GM19351 (cell line): ENCODE results near the gene RNF186.

ENCODE experiments used
- ATAC-seq: cut with Tn5 transposase; IDR thresholded peaks from one replicate; pipeline ENCODE4 v1.9.1; 2021; ENCODE audit warnings: mild to moderate bottlenecking, moderate library complexity; ENCODE audit not compliant: unreplicated experiment

RNF186 gene

GRCh38 chr1:19768353-19769210 is 46.5 kb downstream of the RNF186 start:
- ATAC-seq = no peak

DNA sequence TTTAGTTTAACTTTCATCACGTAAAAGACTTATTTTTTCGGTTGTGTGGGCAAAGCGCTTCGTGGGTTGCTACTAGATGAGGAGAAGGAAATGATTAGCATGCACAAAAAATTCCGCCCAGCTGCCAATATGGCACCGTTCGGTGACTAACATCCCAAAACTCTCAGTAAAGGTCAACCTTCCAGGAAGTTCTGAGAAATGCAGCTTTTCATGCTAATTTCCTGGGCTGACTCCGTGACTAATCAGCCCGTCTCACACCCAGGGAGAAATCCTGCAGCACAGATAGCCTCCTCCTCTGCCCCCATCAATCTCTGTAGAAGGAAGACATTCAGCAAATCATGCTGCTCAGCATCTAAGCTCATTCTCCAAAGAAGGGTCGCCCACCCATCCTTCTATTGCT is 49.5 kb downstream of the RNF186 start:
- no peak for ATAC-seq

DNA sequence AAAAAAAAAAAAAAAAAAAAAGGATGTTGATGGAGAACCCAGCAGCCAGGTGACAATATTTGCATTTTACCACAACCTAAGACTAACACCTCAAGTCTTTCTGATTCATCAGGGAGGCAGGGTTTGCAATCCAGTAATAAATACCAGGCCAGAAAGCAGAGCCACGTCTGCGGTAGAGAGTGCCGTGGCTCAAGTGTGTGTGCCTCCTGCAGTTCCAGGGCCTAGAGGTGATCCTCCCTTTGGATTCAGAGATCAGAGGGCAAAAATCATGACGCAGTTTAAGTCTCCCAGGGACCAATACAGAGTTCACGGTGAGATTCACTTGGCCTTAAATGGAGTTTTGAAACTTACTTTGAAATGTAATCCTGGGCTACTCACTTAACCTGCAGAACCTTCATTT is 50.2 kb downstream of the RNF186 start:
- no peak for ATAC-seq
